Esophagus muscularis mucosa (tissue), 4 donors: ENCODE data around the gene CCNB3. TPM values are rescaled to one million over a fixed set of nuclear protein-coding genes. Genes with fewer than 3 reads are reported as not detected.

Source experiments
- DNase-seq: peaks from one replicate; pipeline ENCODE4 v3.0.0-alpha.2; 2017; ENCODE audit errors: extremely low spot score
- H3K27ac ChIP-seq, 4 donors: fragments of 200-600 bp; sonication (generic); replicated peaks in 1 of 4; 1 replicate in 3 of 4; 2 replicates in 1 of 4; pipeline ENCODE4 v1.5.1; 2016 to 2019; ENCODE audit warnings: mild to moderate bottlenecking in 1 of 4
- H3K27me3 ChIP-seq, 4 donors: fragments of 200-600 bp; sonication (generic); one replicate each; pipeline versions ENCODE4 v1.5.1 to v1.6.0; 2016 to 2019
- H3K36me3 ChIP-seq, 4 donors: fragments of 200-600 bp; sonication (generic); one replicate each; pipeline ENCODE4 v1.5.1; 2016 to 2019
- H3K4me1 ChIP-seq, 4 donors: fragments of 200-600 bp; sonication (generic); one replicate each; pipeline ENCODE4 v1.5.1; 2016 to 2019
- H3K4me3 ChIP-seq, 4 donors: fragments of 200-600 bp; sonication (generic); 1 replicate in 2 of 4; 2 replicates in 2 of 4; pipeline ENCODE4 v1.5.1; 2016 to 2019; ENCODE audit warnings: mild to moderate bottlenecking in 4 of 4, moderate library complexity in 1 of 4
- H3K9me3 ChIP-seq, 4 donors: fragments of 200-600 bp; sonication (generic); 1 replicate in 3 of 4; 2 replicates in 1 of 4; pipeline ENCODE4 v1.5.1; 2016 to 2019
- CTCF ChIP-seq, 3 experiments: fragments of 200-600 bp in 2 of 3; fragments of 450-650 bp in 1 of 3; sonication (generic) in 2 of 3; IDR thresholded peaks; one replicate each; pipeline ENCODE4 v1.5.1; 2017 to 2019; ENCODE audit warnings: antibody characterized with exemption in 3 of 3, mild to moderate bottlenecking in 2 of 3, moderate library complexity in 1 of 3
- EP300 ChIP-seq: sonication (generic); formaldehyde crosslinking; IDR thresholded peaks from one replicate; pipeline ENCODE4 v1.6.1; 2017; ENCODE audit warnings: antibody characterized with exemption
- POLR2A ChIP-seq: fragments of 450-650 bp; IDR thresholded peaks from one replicate; pipeline ENCODE4 v1.6.1; 2017; ENCODE audit warnings: antibody characterized with exemption, moderate library complexity, mild to moderate bottlenecking, low read depth
- POLR2AphosphoS5 ChIP-seq, 2 donors: sonication (generic); formaldehyde crosslinking; IDR thresholded peaks; one replicate each; pipeline ENCODE4 v1.6.1; 2017; ENCODE audit warnings: antibody characterized with exemption in 2 of 2
- WGBS: methylation state at CpG from one replicate; pipeline ENCODE4 v1.1.5; 2018; 5-methylcytosine and 5-hydroxymethylcytosine counted together
- intact Hi-C: fragments of 100-400 bp; cut with DNase I; formaldehyde crosslinking; loops from one replicate; pipeline ENCODE4 v1.15.1; 2023
- total RNA-seq, 4 donors: library from RNA; depleted of rRNA; stranded (reverse); fragments of >200 nt; gene quantifications; one replicate each; pipeline versions ENCODE4 v1.1.0 to v1.2.1, GENCODE V29; 2016

Gene CCNB3
- total RNA-seq, 4 donors from 2014 or later = under 0.01 to 4.9 (median 3.1) TPM; not detected in 1

GRCh38 chrX:50165727-50166126, 38.8 kb upstream of the CCNB3 start:
- H3K9me3 ChIP-seq = no peaks in the 10 kb centered on the region
- intact Hi-C loops = no loop called here
- no peak overlapping the region for H3K4me3 ChIP-seq
- H3K27ac ChIP-seq = no peak overlapping the region
- WGBS = 79% methylated on average over 5 of the region's 5 CpGs
- no peaks in the 10 kb centered on the region for H3K36me3 ChIP-seq
- H3K27me3 ChIP-seq = no peaks in the 10 kb centered on the region
- no peaks in the 10 kb centered on the region for H3K4me1 ChIP-seq
- DNase-seq = no peak
- TF ChIP-seq EP300 = no peak
- no peak for TF ChIP-seq CTCF (IDR thresholded peaks at IDR 0.05)
- TF ChIP-seq POLR2AphosphoS5 (IDR thresholded peaks at IDR 0.05) = no peak
- TF ChIP-seq POLR2A = no peak

GRCh38 chrX:50167366-50167765, 37.2 kb upstream of the CCNB3 start:
- 82% methylated on average over 7 of the region's 7 CpGs for WGBS
- Histone ChIP-seq H3K4me1 (no peaks in the 10 kb centered on the region), H3K36me3 (no peaks in the 10 kb centered on the region), H3K9me3 (no peaks in the 10 kb centered on the region), H3K27me3 (no peaks in the 10 kb centered on the region), H3K4me3 (no peak overlapping the region), H3K27ac (no peak overlapping the region)
- intact Hi-C loops = no loop called here
- no peak for DNase-seq
- TF ChIP-seq EP300 = no peak
- TF ChIP-seq POLR2AphosphoS5 (IDR thresholded peaks at IDR 0.05) = no peak
- no peak for TF ChIP-seq CTCF (IDR thresholded peaks at IDR 0.05)
- no peak for TF ChIP-seq POLR2A

GRCh38 chrX:50168241-50168687, 36.3 kb upstream of the CCNB3 start:
- Histone ChIP-seq H3K27ac (no peak overlapping the region), H3K4me3 (no peak overlapping the region), H3K9me3 (no peaks in the 10 kb centered on the region), H3K36me3 (no peaks in the 10 kb centered on the region), H3K27me3 (no peaks in the 10 kb centered on the region), H3K4me1 (no peaks in the 10 kb centered on the region)
- intact Hi-C loops = no loop called here
- no peak for TF ChIP-seq CTCF (IDR thresholded peaks at IDR 0.05)
- TF ChIP-seq EP300 = no peak
- TF ChIP-seq POLR2AphosphoS5 (IDR thresholded peaks at IDR 0.05) = no peak
- no peak for TF ChIP-seq POLR2A
- WGBS = 65% methylated on average over 5 of the region's 5 CpGs
- DNase-seq = no peak

GRCh38 chrX:50169717-50170116, 34.8 kb upstream of the CCNB3 start:
- intact Hi-C loops = no loop called here
- H3K9me3 ChIP-seq = no peaks in the 10 kb centered on the region
- H3K4me3 ChIP-seq = no peak overlapping the region
- WGBS = 81% methylated on average over 3 of the region's 3 CpGs
- TF ChIP-seq EP300 (no peak), POLR2AphosphoS5 (IDR thresholded peaks at IDR 0.05) (no peak), CTCF (IDR thresholded peaks at IDR 0.05) (no peak), POLR2A (no peak)
- no peaks in the 10 kb centered on the region for H3K27me3 ChIP-seq
- H3K27ac ChIP-seq = no peak overlapping the region
- no peaks in the 10 kb centered on the region for H3K36me3 ChIP-seq
- H3K4me1 ChIP-seq = no peaks in the 10 kb centered on the region
- no peak for DNase-seq
